ENCODE results near the gene KHK.

DNA sequence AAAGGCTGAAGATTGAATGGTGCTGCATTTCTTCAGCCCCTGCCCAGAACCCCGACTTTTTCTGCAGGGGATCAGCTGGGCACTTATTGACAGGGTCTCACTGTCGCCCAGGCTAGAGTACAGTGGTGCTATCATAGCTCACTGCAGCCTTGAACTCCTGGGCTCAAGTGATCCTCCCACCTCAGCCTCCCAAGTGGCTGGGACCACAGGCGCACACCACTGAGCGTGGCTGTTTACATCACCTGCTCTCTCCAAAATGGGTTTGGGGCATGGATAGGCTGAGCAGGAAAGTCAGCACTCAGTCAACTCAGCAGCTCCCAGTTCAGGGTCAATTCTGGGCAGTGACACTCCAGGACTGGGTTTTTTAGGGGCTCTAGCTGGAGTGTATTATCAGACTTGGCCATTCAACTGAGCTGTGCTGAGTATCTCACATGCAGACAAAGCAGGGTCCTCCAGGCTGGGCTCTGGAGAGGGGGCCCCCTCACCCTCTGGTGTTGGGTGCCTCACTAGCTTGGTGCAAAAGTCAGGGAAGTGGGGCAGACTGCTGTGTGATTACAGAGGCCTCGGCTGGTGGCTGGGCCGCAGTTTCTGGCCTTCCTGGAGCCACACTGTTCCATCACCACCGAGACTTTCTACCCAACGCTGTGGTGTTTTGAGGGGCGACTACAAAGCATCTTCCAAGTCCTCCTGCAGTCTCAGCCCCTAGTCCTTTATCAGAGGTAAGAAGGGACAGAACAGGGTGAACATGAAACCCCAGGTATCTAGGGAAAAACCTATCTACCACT is 41.5 kb downstream of the KHK start:
- TF ChIP-seq EZH2phosphoT487 (IDR thresholded peaks at IDR 0.05; ENCODE audit: borderline replicate concordance, low read length) = no peak
- TF ChIP-seq, protein P1, sequence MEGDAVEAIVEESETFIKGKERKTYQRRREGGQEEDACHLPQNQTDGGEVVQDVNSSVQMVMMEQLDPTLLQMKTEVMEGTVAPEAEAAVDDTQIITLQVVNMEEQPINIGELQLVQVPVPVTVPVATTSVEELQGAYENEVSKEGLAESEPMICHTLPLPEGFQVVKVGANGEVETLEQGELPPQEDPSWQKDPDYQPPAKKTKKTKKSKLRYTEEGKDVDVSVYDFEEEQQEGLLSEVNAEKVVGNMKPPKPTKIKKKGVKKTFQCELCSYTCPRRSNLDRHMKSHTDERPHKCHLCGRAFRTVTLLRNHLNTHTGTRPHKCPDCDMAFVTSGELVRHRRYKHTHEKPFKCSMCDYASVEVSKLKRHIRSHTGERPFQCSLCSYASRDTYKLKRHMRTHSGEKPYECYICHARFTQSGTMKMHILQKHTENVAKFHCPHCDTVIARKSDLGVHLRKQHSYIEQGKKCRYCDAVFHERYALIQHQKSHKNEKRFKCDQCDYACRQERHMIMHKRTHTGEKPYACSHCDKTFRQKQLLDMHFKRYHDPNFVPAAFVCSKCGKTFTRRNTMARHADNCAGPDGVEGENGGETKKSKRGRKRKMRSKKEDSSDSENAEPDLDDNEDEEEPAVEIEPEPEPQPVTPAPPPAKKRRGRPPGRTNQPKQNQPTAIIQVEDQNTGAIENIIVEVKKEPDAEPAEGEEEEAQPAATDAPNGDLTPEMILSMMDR (IDR thresholded peaks at IDR 0.05; ENCODE audit: low read depth, low read length, poor library complexity, severe bottlenecking) = no peak

Measured in DOHH2 (cell line).